GM19035 (cell line): ENCODE data around the gene EMC6.

ENCODE experiments used
- ATAC-seq: cut with Tn5 transposase; IDR thresholded peaks from one replicate; pipeline ENCODE4 v1.9.1; 2021; ENCODE audit not compliant: unreplicated experiment

Gene EMC6

GRCh38 chr17:3655766-3656165, 12.8 kb upstream of the EMC6 start:
- ATAC-seq: no peak

DNA sequence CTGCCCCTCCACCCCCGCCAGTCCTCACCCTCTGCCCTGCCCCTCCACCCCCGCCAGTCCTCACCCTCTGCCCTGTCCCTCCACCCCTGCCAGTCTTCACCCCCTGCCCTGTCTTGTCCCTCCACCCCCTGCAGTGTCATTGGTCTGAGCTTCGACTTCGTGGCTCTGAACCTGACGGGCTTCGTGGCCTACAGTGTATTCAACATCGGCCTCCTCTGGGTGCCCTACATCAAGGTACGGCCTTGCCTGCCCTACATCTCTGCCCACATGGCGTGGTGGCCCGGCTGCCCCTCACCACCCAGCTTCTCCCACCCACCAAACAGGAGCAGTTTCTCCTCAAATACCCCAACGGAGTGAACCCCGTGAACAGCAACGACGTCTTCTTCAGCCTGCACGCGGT, 12.3 kb upstream of the EMC6 start:
- ATAC-seq: no peak

- no peak for ATAC-seq
Measured at GRCh38 chr17:3656755-3657587, 11.6 kb upstream of the EMC6 start.

DNA sequence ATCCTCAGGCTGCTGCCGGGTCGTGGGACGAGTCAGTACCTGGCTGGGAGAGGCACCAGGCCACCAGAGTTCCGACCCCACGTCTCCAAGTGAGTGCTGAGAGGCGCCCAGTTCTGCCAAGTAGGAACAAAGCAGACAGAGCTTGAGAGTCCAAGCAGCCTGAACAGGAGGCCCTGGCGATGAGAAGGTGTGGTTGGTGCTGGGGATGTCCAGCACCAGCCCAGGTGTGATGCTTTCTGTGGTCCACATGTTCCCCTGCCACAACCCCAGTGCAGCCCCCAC, 11.1 kb upstream of the EMC6 start:
- no peak for ATAC-seq

DNA sequence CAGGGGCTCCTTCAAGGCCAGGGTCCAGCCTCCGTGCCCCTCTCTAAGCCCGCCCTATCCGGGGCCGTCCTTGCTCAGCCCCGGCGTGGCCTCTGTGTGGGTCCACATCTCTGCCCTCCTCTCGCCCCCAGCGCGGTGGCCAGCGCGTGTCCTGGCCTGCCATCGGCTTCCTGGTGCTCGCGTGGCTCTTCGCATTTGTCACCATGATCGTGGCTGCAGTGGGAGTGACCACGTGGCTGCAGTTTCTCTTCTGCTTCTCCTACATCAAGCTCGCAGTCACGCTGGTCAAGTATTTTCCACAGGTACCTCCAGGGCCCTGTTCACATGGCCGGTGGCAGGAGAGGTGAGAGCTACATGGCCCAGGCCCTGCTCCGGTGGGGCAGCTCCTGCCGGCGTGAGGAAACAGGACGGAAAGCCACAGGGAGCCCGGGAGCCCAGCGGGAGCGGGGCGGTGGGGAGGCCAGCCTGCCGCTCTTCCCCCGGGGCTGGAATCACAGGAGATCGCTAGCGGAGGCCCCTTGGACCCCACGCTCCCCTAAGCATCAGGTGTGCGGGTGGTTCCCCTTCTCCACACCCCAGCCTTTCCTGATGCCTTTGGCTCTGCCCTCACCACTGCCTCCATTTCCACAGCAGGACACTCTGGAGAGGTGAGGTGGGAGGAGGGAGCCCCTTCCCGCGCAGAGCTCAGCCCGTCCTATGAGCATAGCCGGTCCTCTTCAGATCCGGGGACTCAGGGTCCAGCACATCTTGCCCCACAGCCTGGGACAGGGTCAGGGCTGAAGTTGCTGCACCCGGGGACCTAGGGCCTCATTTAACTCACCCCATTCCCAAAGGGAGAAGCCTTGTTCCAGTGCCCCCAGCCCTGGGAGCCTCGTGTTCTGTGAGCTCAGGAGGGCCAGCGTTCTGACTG, 10.5 kb upstream of the EMC6 start:
- ATAC-seq: no peak

DNA sequence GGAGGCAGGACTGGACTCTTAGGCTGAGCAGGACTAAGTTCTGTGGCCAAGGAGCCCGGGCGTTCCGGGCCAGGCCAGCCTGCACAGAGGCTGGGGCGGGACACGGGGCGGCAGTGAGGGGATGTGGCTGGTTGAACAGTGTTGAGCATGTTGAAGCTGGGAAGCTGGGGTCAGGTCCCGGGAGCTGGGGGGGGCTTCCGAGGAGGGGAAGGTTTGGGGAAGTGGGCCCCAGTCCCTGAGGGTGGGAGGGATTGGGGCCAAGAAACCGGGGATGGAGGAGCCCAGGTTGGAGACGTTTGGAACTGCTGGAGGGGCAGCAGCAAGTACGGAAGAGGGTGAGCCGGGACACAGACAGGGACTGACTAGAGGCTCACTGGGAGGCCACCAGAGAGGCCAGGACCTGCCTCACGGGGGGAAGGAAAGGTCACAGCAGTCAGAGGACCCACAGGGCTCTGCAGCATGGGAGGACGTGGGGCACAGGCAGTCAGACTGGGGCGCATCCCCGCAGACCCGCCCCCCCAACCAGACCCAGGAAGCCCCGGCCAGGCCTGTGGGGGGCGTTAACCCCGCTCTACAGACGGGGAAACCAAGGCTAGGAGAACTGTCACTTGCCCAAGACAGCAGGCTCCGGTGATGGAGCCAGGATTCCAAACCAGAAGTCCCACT, 9.7 kb upstream of the EMC6 start:
- ATAC-seq: no peak

DNA sequence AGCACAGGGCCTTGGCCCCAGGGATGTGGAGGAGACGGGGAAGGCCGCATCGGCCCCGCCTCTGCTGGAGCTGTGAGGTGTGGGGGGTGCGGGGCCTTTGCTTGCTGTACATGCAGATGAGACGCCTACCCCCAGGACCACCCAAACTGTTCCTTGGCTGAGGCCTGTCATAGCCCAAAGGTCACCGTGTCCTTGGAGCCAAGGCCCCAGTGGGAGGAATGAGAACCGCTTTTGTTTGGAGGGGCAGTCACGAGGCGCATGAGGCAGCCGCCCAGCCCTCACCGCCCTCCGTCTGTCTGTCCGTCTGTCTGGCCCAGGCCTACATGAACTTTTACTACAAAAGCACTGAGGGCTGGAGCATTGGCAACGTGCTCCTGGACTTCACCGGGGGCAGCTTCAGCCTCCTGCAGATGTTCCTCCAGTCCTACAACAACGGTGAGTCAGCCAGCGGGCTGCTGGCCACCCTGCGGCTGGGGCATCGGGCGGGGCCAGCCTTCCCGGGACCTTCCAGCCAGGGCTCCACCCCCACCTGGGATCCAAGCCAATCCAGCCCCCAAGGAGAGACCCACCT, 9.0 kb upstream of the EMC6 start:
- ATAC-seq: no peak

DNA sequence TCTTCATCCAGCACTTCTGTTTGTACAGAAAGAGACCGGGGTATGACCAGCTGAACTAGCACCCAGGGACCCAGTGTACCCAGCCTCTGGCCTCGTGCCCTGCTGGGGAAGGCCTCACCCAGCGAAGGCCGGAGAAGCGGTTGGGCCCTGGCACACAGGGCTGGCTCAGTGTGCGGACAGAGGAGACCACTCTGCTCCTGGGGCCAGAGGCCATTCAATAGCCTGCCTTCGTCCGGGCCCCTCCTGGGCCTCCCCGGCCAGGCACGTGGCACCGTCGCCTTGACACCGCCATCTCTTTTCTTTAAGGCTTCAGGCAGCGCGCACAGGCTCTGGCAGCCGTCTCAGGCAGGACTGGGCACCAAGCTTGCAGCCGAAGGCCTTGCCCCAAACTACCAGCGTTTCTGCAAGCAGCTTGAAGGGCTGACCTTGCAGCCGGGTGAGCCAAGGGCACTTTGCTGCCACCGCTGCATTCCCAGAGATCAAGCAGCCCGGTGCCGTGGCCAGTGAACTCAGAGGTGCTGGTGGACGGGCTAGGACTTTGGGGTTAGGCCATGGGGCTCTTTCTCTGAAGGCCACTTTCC, 8.2 kb upstream of the EMC6 start:
- ATAC-seq: no peak

DNA sequence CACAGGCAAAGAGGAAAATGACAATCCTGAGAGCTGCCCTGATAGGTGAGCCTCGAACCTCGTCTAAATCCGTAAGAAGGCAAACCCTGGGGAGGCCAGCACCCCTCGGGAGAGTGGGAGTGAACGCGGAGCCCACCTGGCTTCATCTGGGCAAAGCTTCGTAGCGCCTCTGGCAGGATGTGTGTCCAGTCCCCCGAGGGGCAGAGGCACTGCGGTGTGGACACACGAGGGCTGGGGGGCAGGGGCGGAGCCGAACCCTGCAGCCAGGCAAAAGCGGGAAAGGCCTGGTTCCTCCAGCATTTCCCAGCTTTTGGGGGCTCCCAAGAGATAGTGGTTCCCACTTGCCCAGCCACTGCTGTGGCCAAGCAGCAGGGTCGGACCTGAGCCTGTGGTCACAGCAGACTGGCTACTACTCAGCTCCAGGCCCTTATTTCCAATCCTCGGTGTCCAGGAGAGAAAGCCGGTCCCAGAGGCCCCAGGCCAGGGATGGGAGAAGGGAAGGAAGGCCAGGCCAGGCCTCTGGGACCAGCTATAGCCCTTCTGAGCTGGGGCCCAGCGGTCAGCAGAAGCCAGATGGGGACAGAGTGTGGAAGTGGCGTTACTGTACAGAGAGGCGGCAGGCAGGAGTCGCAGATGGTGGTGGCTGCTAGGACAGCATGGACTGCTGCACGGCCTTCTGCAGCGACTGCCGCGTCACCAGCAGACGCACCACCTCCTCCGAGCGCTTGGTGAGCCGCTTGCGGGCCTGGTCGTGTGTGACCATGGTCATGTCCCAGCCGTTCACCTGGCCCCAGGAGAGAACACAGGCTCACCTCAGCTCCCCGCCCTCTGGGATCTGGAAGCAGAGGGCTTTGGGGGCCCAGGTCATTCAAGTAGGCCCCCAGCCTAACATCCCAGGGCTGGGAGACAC, 5.3 kb upstream of the EMC6 start:
- no peak for ATAC-seq

DNA sequence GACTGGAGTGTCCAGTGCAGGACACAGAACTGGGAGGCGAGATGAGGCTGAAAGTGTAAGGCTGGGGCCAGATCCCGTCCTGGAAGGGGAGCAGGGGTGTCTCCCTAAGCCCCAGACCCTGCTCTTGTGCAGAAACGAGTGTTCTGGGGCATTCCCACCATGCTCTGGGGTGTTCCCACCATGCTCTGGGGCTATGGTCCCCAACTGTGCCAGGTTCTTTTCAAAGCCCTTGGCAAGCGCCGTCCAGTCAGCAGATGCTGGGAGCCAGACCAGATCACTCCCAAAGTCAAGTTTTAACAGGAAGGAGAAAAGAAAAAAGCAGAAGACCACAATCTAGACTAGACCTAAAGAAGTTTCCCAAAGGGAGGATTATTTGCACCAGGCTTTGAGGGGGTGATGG, 2.8 kb upstream of the EMC6 start:
- ATAC-seq: no peak

GRCh38 chr17:3666516-3666915, 2.1 kb upstream of the EMC6 start:
- ATAC-seq: no peak

- ATAC-seq: peak; percentile 10
Measured at GRCh38 chr17:3667366-3668278, 990 bp upstream of the EMC6 start.

GRCh38 chr17:3669085-3669347, 404 bp downstream of the EMC6 start:
- no peak for ATAC-seq

GRCh38 chr17:3669548-3669947, 936 bp downstream of the EMC6 start:
- ATAC-seq: no peak

GRCh38 chr17:3672571-3672970, 4.0 kb downstream of the EMC6 start:
- ATAC-seq: no peak

GRCh38 chr17:3675886-3676285, 7.3 kb downstream of the EMC6 start:
- no peak for ATAC-seq

DNA sequence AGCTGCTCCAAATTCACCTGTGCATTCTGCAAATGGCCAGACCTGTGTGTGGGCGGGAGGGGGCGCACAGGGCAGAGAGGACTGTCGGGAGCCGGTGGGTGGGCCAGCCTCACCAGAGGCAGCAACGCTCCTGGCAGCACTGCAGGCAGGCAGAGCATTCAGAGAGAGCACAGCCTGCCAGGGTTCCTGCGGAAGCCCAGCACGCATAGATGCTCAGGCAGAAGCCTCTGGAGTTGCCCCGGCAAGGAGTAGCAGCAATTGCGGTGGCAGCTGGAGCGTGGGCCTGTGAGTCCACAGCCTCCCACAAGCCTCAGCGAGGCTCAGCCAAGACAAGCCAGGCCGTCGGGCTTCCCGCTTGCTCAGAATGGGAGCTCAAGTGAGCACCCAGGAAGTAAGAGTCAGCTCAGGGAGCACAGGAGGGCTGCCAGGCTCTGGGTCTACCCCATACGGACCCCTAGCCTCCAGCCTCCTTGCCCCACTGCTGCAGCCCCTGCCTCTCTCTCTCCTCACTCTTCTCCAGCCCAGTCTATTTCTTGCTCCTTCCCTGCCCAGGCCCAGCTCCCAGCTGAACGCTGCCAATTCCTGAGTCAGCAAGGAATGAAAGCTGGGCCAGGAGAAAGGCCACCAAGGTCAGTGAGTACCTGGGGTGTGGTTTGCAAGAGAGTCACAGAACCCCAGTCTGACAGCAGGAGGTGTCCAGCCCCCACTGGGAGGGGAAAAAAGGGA, 9.6 kb downstream of the EMC6 start:
- no peak for ATAC-seq

DNA sequence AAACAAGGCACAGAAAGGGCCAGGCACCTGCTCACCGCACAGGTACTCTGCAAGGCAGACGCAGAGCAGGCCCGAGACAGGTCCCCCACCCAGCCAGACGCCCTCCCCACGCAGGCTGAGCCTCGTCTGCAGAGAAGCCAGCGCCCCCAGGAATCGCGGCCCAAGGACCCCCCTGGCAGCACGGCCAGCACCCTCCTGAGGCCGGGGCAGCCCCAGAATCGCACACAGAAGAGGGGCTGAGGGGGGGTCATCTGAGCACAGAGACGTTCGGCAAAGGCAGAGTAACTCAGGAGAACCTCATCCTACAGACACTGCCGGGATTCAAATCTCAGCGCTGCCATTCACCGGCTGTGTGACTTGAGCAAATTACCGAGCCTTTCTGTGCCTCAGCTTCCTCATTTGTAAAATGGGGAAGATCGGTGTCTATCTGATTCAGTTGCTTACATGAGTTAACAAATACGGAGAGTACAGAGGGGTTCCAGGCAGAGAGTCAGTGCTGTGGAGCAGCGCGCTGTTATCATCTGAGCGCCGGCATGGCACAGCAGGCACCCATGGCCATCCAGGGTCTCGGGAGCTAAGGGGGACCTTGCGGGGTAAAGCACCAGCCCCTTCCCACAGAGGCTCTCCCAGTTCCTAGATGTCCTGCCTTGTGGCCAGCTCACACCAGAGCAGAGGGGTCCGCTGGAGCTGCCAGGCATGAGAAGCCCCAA, 10.4 kb downstream of the EMC6 start:
- no peak for ATAC-seq
